Stimulated activated CD4-positive, alpha-beta T cell treated with anti-CD3 and anti-CD28 coated beads, Interleukin-15, amount 100 ng/mL, for 48 hours (primary cell): ENCODE measurements around the gene INSYN2B.
"Not testable (repeated sequence)": the region's sequence is repeated elsewhere in the genome, so short reads cannot be mapped to it uniquely, and the experiment has no call there.

Experiments used
- DNase-seq, 2 donors: peaks; one replicate each; pipeline ENCODE4 v3.0.0-alpha.2; 2020; ENCODE audit warnings: low read depth in 2 of 2

The INSYN2B gene

DNA sequence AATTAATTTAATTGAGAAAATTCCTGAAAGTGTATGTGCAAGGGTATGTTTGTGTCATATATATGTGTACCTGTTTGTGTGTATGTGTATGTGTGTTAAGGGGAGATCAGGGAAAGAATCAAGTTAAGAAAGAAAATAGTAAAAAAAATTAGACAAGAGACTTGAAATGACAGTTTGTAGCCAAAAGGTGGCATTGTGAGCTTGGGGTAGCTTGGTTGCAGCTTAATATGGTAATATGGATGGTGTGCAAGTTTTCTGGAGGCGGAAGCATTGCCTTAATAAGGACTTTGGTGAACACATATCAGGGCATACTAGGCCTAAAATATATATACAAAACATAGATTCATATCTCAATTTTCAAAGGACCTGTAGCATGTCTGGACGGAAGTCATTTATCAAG, 129.9 kb downstream of the INSYN2B start:
- no peak for DNase-seq

DNA sequence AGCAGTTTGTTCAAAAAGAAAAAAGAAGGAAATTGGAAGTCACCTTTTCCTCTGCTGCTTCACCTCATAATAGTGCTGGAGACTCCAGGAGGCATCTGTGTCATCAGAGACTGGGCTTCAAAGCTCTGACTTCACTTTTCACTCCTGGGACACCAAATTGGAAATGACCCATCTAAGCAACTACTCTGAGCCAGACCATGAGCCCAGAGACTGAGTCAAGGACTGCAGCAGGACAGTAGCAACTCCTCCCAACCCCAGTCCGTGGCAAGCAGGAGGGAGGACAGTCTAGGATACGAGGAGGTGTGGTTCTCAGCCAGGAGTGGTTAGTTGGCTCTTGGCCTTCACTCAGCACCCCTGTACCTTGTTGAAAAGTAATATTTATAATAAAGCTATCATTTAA, 131.5 kb downstream of the INSYN2B start:
- no peak for DNase-seq

DNA sequence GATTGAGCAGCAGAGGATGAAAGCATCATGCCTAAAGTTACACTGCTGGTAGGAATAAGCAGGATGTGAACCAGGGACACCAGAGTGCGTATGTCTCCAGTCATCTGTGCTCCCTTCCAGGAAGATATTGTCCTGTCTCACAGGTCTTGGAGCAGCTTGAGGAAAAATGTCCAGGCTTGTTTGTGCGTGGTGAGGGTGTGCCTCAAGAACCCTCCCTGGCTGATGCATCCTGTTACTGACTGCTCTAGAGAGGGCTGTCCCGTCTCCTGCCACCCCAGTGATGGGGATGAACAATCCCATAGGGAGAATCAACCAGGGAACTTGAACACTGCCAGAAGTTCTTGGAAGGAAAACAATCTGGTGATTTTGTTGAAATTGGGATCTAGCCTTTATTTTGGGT, 132.0 kb downstream of the INSYN2B start:
- no peak for DNase-seq

DNA sequence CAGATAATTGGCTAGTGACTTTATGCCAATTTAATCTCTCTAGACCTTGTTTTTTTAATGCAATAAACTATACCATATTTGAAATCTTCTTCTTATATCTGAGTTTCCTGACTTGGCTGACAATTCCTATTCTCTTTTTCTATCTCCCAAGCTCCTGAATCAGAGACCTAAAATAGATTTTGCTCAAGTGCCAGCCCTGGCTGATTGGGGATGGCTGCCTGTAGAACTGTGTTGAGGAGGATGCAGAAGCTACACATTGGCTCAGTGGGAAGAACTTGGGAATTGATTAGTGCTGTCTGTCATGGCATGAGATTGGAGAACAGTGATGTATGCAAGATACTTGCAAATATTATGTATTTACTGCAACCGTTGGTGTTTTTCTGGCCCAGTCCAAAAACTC, 132.8 kb downstream of the INSYN2B start:
- no peak for DNase-seq

DNA sequence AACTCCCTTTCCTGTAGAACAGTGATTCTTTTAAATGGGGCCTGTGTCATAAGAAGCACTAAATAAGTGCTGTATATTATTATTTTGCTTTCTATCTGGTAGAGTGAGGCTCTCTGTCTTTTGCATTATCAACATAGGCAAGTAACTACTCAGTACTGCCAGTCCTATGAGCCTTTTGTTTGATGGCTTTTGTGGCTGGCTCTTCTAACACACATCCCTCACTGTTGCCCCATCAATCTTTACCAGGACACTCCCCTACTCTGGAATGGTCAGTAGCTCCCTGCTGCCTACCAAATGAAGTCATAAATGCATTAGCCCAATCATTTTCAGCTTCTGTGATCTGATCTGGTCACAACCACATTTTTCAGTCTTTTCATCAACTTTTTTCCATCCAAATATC, 137.6 kb downstream of the INSYN2B start:
- DNase-seq: no peak

DNA sequence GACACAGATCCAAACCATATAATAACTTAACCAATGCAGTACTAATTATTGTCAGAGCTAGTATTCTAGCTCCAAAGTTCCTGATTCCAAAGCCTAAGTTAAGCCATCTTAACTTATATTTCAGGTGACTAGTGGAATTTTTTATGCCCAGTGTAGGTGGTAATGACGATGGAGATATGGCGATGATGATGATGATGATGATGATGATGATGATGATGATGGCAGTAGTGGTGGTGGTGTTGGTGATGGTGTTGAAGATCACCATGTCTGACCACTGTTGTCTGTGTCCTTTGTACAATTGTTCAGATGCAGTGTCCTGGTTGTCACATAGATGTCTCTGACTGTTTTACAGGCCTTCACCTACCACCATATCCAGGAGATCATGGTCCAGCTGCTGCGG, 139.9 kb downstream of the INSYN2B start:
- DNase-seq: no peak

DNA sequence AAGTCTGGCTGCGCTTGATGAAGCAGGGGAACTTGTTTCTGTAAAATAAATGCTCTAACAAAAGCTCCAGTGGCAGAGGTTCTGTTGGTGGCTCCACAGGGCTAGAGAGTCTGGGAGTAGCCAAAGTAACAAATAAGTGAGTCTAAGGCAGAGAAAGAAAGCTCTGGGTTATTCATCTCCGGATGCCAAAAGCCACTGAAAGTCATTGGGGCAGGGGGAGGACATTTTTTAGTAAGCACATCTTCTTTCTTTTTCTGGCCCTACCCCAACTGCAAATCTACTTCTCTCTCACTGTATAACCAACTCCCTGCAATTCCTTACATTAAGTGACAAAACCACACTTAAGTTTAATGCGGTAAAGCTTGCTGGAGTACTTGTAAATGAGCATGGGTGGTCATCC, 141.6 kb downstream of the INSYN2B start:
- no peak for DNase-seq

DNA sequence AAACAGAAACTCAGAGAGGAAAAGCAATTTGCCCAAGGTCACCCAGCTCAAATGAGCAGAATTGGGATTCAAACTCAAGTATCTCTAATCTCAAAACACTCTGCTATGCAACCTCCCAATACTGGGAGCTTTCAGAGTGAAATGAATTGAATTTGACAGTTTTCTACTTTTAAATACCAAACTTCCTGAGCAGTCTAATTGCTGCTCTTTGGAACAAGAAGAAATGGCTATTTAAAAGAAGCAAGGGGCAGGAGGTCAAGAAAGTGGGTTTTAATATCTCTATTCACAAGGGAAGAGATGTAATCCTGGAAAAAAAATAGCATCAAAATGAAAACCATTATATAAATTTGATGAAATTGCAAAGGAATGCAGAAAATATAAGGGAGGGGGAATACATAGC, 142.6 kb downstream of the INSYN2B start:
- no peak for DNase-seq

DNA sequence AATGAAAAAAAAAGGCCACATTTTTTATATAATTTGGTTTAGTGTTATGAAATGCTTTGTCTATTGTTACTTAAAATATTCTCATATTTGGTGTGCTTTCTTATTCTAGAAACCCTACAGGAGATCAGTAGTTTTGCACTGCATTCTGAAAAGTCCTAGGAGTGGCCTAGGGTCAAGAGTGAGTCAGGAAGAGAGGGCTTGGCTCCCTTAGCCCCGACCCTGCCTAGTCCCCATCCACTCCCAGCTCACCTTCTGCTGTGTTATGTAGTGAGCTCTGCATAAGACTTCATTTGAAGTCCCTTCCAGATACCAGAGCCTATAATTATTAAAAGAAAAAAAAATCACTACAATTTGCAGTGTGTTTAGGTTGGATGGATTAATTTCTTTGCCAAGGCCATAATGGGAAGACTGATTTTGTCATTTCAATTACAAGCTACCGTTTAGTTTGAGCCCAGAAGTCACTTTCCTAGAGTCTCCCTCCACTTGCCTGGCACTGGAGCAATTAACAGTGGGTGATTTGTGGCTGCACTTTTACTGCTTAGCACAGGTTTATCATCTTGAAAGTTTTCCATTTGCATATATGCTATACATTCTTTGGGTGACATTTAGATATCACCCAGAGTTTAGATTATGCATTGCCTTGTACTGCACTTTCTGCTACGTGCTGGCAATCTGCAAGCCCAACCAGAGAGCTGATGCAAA, 143.3 kb downstream of the INSYN2B start:
- no peak for DNase-seq

DNA sequence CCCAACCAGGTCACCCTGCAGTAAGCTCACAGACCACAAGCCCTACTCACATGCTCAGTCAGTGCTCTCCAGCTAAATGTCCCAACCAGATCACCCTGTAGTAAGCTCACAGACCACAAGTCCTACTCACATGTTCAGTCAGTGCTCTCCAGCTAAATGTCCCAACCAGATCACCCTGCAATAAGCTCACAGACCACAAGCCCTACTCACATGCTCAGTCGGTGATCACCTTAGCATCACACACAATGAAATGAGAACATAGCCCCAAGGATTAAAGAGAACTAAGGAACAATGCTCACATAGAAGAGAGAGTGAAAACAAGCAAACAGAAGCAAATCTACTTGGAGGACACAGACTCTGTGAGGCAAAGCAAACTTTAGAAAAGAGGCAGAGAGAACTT, 145.8 kb downstream of the INSYN2B start:
- DNase-seq: not testable (repeated sequence)

DNA sequence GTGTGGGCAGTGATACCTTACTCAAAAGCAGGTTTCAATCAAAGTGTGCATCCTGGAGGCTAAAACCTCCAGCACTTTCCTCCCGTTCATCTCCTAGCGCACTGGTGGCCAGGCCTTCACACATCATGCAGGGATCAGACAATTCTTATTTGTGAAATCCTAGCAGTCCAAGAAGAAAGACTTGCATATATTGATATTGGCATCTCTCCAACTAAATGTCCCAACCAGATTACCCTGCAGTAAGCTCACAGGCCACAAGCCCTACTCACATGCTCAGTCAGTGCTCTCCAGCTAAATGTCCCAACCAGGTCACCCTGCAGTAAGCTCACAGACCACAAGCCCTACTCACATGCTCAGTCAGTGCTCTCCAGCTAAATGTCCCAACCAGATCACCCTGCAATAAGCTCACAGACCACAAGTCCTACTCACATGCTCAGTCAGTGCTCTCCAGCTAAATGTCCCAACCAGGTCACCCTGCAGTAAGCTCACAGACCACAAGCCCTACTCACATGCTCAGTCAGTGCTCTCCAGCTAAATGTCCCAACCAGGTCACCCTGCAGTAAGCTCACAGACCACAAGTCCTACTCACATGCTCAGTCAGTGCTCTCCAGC, 146.5 kb downstream of the INSYN2B start:
- DNase-seq: not testable (repeated sequence)

DNA sequence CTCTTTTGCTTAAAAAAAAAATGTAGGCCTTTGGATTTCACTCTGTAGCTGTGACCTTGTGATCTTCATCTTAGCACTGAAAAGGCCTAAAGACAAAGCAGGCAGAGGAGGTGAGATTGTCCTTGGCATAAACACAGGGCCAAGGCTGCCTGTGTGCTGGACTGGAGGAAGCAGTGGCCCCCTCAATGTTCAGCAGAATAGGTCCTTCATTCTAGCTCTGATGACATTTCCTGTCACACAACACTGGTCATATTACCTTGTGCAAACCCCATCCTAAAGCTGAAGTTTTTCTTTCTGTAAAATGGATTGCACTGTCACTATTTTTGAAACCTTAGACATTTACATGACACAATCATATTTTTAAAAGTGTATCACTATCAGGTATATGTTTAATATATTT, 147.4 kb downstream of the INSYN2B start:
- DNase-seq: no peak

DNA sequence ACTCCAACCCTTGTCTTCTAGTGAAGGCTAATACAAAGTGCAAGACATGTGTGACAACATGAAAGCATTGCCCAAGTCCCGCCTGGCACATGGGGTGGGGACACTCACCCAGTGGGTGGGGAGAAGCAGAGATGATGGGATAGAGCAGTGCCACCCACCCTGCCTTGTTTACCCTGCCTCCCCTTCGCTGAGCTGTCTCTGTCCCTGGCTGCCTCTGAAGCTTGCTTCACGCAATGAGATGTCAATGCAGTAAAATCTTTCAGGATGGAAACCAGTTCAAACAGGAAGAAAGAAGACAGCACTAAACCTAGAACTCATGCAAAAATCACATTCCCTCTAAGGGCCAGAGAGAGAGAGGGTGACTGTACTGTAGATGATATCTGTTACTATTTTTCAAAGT, 148.0 kb downstream of the INSYN2B start:
- no peak for DNase-seq

DNA sequence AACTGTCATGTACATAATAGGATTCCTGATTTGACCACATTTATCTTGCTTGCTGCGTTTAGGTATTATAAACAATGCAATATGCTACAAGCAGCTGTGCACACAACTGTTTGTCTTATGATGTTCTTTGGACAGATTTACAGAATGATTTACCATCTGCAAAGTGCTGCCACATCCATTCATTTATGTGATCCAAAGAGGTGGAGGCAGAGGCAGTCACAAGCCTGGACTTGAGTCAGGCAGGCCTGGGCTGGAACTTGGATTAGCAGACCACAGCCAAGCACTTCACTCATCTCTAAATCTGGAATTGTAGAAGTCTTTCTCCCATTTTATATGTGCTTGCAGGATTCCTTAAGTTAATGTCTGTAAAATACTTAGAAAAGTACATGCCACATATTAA, 149.0 kb downstream of the INSYN2B start:
- no peak for DNase-seq

DNA sequence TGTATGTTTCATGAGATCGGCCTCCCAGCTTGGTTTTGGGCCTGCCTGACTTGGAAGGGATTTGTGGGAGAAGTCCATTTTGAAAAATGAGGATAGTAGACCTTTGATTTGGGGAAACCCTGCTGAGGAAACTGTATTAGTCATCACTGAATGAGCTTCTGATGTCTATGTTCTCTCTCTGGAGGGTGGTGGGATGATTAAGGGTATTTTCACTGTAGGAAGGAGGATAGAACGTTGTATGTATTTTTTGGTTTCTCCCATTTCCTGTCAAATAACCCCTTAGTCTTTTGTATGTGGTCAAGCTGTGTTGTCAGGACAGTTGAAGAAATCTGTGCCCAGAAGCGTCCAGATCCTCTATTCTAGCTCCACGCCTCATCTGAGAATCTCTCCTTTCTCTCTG, 151.9 kb downstream of the INSYN2B start:
- DNase-seq: no peak

DNA sequence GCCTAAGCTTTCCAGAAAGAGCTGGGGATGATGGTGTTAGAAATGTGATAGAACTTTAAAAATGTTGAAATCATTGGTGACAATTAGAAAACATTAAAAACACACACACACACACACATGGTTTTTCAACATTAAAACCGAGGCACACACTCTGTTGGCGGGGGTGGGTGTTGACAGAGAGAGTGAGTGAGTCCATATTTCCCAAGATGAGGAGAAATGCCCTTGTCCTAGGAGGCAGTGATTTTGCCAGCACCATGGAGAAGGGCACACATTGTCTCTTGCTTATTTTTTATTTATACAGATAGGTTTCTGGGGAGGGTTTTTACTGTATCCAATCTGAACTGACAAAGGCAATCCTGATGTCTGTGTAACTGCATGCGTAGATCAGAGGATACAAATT, 152.5 kb downstream of the INSYN2B start:
- DNase-seq: no peak

DNA sequence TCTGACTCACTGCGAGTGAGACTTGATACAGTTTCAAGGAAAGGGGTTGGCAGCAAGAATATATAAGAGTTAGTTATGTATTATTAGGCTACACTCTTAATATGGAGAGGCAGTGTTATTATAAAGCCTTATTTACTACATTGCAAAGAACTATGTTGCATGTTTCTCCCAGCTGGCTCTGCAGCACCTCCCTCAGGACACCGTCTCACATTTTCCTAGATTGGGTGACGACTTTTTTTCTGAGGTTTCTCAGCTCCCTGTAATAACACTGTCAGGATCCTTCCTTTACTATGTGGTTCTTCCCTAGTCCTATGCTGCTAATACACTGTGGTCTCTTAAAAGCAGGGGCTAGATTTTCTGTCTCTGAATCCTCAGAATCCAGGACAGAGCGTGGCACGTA, 153.7 kb downstream of the INSYN2B start:
- DNase-seq: no peak

DNA sequence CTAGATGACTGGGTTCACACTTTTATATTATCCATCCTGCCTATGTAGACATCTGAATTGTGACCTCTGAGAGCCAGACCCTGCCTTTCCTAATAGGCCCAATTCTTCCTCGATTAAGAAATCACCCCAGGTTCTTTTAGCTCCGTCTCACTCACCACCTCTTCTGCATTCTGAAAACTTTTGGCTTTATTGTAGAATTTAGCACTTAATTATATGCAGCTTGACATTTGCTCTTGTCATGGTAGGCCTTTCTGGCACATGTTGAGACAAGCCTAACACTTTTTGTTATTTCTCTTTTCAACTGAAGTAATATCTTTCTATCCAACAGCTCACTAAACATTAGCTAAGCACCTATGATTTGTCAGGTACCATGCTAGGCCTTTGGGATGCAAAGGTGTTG, 163.3 kb downstream of the INSYN2B start:
- no peak for DNase-seq

DNA sequence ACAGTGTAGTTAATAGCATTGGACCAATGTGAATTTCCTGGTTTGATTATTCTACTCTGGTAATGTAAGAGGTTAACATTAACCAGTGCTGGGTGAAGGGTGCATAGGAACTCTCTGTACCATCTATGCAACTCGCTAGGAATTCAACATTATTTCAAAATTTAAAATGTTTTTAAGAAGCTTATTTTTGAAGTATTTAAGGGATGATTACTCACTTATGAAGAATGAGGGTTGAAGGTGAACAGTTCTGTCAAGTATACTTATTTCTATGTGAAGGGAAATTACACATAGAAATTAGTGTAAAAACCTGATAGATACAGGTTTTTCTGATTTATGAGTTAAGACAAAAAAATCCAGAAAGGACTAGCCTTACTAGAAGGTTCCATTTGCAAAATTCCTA, 165.8 kb downstream of the INSYN2B start:
- no peak for DNase-seq
